Stimulated activated CD4-positive, alpha-beta T cell treated with anti-CD3 and anti-CD28 coated beads, TNF-alpha, amount 100 ng/mL, for 1 hour (primary cell): ENCODE measurements around the gene HOXA1.
"Not testable (repeated sequence)": the region's sequence is repeated elsewhere in the genome, so short reads cannot be mapped to it uniquely, and the experiment has no call there.

Experiments used
- DNase-seq, 3 donors: peaks; one replicate each; pipeline ENCODE4 v3.0.0-alpha.2; 2020; ENCODE audit warnings: low read depth in 3 of 3, low spot score in 1 of 3

Gene HOXA1

DNA sequence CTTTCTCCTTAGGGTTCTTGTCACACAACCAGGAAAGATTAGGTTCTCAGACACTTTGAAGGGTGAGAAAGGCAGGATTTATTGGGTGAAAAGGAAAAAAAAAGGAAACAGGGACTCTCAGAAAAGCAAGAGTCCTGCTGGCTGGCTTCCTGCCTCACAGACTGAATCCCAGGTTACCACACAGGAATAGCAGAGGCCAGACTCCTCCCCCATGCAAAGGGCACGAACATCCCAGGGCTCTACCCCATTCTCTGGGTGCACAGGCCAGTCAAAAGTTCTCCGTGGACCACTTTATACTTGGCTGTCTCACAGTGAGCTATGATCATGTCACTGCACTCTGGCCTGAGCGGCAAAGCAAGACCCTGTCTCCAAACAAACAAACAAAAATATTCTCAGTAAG lies 42.6 kb downstream of the HOXA1 start:
- DNase-seq: no peak

DNA sequence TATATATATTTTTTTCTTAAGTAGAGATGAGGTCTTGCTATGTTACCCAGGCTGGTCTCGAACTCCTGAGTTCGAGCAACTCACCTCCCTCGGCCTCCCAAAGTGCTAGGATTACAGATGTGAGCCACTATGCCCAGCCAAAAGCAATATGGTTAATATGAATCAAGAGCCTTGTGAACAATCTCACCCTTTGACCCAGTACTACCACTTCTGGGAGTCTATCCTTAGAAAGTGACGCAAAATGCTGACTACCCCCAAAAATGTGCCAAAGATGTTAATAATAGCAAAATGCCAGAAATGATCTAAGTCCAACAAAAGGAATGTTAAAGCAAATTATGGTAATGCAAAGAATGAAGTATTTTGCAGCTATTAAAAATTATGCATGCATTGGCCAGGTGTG lies 44.3 kb downstream of the HOXA1 start:
- no peak for DNase-seq

DNA sequence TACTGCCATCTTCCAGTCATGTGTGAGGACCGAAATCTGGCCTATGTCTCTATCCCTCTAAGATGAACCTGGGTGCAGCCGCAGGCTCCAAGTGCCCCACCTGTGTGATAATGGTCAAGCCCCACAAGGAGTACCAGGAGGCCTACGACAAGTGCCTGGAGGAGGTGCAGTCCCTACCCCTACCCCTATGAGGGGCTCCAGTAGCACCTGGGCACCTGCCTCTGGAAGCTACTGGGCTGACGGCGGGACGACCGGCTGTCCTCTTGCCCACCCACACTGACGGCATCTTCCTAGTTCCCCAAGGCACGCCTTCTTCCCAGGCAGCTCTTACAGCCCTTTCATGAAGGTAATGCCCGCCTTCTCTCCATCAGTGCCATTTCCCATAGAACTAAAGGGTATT lies 47.4 kb downstream of the HOXA1 start:
- DNase-seq: no peak

DNA sequence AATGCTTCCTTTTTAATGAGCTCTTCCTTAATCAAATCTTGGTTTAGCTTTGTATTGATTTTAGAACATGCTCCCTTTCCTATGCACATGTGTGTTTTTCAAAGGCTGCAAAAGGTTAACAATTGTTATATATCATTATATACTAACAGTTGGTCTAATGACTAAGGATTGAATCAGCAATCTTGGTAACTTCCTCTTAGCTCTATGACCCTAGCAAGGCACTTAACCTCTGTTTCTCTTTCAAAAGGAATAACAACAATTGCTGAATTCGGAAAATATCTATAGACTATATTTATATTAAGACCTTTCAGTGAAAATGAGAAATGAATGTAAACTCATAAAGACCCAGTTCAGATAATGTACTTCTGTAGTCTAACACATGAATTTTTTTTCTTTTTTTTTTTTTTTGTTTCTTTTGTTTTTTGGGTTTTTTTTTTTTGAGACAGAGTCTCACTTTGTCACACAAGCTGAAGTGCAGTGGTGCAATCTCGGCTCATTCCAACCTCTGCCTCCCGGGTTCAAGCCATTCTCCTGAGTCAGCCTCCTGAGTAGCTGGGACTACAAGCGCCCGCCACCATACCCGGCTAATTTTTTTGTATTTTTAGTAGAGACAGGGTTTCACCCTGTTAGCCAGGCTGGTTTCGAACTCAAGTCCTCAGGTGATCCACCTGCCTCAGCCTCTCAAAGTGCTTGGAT lies 48.8 kb downstream of the HOXA1 start:
- DNase-seq: no peak

DNA sequence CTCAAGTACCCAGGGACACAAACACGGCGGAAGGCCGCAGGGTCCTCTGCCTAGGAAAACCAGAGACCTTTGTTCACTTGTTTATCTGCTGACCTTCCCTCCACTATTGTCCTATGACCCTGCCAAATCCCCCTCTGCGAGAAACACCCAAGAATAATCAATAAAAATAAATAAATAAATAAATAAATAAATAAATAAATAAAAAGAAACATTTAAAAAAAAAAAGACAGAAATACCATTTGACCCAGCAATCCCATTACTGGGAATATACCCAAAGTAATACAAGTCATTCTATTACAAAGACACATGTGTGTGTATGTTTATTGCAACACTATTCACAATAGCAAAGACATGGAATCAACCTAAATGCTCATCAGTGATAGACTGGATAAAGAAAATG lies 49.8 kb downstream of the HOXA1 start:
- not testable (repeated sequence) for DNase-seq

DNA sequence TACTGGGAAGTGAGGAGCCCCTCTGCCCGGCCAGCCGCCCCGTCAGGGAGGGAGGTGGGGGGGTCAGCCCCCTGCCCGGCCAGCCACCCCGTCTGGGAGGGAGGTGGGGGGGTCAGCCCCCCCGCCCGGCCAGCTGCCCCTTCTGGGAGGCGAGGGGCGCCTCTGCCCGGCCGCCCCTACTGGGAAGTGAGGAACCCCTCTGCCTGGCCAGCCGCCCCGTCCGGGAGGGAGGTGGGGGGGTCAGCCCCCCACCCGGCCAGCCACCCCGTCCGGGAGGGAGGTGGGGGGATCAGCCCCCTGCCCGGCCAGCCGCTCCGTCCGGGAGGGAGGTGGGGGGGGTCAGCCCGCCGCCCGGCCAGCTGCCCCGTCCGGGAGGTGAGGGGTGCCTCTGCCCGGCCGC lies 50.7 kb downstream of the HOXA1 start:
- not testable (repeated sequence) for DNase-seq
